Ovary (tissue), 3 donors: Measurements from ENCODE around the gene PLCH2.

ENCODE experiments used
- EP300 ChIP-seq: sonication (generic); formaldehyde crosslinking; IDR thresholded peaks from one replicate; pipeline ENCODE4 v1.6.1; 2017; ENCODE audit warnings: antibody characterized with exemption
- POLR2A ChIP-seq: fragments of 450-650 bp; IDR thresholded peaks from one replicate; pipeline ENCODE4 v1.6.1; 2017; ENCODE audit warnings: antibody characterized with exemption, mild to moderate bottlenecking, moderate library complexity
- TF ChIP-seq, protein P1 (sequence below), 3 donors: fragments of 450-650 bp in 2 of 3; fragments of 200-600 bp in 1 of 3; IDR thresholded peaks; one replicate each; pipeline versions ENCODE4 v1.5.1 to v1.8.0; 2016 to 2022; ENCODE audit warnings: antibody characterized with exemption in 3 of 3, mild to moderate bottlenecking in 1 of 3
- donor health status: DM: no; HTN: no; CAD: no.

DNA sequence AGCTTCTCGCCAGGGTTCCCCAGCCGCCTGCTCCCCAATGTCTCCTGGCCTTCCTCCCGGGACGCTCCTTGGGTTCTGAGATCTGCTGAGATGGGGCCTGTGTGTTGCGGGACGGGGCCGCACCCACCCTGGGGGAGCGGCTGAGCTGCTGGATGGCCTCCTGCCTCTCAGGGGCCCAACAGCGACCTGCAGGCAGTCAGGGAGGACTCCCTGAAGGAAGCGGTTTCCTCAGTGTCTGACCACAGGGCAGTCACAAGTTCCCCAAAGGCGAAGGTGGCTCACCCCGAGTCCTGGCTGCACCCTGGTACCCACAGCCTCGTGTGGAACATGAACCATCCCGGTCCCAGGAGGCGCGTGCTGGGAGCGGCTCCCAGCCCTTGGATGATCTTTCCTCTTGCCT, 18.6 kb upstream of the PLCH2 start:
- TF ChIP-seq POLR2A (no peak), EP300 (no peak)
- TF ChIP-seq, protein P1, sequence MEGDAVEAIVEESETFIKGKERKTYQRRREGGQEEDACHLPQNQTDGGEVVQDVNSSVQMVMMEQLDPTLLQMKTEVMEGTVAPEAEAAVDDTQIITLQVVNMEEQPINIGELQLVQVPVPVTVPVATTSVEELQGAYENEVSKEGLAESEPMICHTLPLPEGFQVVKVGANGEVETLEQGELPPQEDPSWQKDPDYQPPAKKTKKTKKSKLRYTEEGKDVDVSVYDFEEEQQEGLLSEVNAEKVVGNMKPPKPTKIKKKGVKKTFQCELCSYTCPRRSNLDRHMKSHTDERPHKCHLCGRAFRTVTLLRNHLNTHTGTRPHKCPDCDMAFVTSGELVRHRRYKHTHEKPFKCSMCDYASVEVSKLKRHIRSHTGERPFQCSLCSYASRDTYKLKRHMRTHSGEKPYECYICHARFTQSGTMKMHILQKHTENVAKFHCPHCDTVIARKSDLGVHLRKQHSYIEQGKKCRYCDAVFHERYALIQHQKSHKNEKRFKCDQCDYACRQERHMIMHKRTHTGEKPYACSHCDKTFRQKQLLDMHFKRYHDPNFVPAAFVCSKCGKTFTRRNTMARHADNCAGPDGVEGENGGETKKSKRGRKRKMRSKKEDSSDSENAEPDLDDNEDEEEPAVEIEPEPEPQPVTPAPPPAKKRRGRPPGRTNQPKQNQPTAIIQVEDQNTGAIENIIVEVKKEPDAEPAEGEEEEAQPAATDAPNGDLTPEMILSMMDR (IDR thresholded peaks at IDR 0.05) = no peak
